Chondrocyte (in vitro differentiated cells): ENCODE data around the gene SYT13. TPM values are rescaled to one million over a fixed set of nuclear protein-coding genes. Genes with fewer than 3 reads are reported as not detected.
A peak's percentile ranks its signal among the peaks of the same experiment; 100 is the strongest.
"Not testable (repeated sequence)": the region's sequence is repeated elsewhere in the genome, so short reads cannot be mapped to it uniquely, and the experiment has no call there.

Source experiments
- DNase-seq: peaks from one replicate; pipeline ENCODE4 v3.0.0; 2021; ENCODE audit warnings: mixed read lengths, low spot score
- H3K27ac Mint-ChIP-seq: one replicate; pipeline ENCODE4 v1.8.0; 2021; ENCODE audit warnings: mild to moderate bottlenecking, moderate library complexity, mixed read lengths; ENCODE audit not compliant: unreplicated experiment
- H3K27me3 Mint-ChIP-seq: 2 replicates; pipeline ENCODE4 v1.8.0; 2021; ENCODE audit warnings: low read depth, mixed read lengths
- H3K36me3 Mint-ChIP-seq: 2 replicates; pipeline ENCODE4 v1.8.0; 2021; ENCODE audit warnings: low read depth, mixed read lengths
- H3K4me1 Mint-ChIP-seq: 2 replicates; pipeline ENCODE4 v1.8.0; 2021; ENCODE audit warnings: low read depth, mild to moderate bottlenecking, mixed read lengths
- H3K4me3 Mint-ChIP-seq: one replicate; pipeline ENCODE4 v1.8.0; 2021; ENCODE audit warnings: mild to moderate bottlenecking, moderate library complexity, mixed read lengths; ENCODE audit not compliant: unreplicated experiment
- H3K9me3 Mint-ChIP-seq: 2 replicates; pipeline ENCODE4 v1.8.0; 2021; ENCODE audit warnings: low read depth, mixed read lengths
- total RNA-seq: library from RNA; stranded (reverse); gene quantifications from 3 replicates; pipeline ENCODE4 v1.2.1, GENCODE V29; 2021
- TF ChIP-seq, protein P1 (sequence below): fragments of 200-600 bp; sonication (generic); IDR thresholded peaks from 2 replicates; pipeline ENCODE4 v1.5.0; 2021; ENCODE audit warnings: antibody characterized with exemption, mild to moderate bottlenecking, moderate library complexity

SYT13 gene
- total RNA-seq, 1 donor from 2014 or later, result 2.8 TPM

DNA sequence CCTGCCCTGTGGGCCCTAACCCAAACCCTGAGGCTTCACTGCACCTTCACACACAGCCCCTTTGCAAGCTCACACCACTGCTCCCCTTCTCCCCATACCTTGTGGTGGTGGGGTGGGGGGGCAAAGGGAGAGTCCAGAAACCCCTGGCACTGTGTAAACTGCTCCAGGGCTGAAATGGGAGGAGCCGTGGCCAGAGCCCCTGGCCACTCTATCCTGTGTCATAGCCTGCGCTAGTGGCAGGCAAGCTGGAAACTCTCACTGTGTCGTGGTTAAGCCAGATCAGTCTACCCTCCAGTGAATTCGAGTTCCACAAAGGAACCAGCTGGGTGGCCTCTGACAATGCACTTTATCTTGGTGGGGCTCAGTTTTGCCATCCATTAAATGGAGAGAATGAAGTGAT, 8.4 kb upstream of the SYT13 start:
- no peak for DNase-seq
- Mint-ChIP-seq H3K27ac (no peak overlapping the region), H3K27me3 (peaks cover 18% of the 10 kb centered on the region), H3K36me3 (no peaks in the 10 kb centered on the region), H3K4me3 (no peak overlapping the region), H3K9me3 (peaks cover 3% of the 10 kb centered on the region), H3K4me1 (peaks cover 4% of the 10 kb centered on the region)
- TF ChIP-seq, protein P1, sequence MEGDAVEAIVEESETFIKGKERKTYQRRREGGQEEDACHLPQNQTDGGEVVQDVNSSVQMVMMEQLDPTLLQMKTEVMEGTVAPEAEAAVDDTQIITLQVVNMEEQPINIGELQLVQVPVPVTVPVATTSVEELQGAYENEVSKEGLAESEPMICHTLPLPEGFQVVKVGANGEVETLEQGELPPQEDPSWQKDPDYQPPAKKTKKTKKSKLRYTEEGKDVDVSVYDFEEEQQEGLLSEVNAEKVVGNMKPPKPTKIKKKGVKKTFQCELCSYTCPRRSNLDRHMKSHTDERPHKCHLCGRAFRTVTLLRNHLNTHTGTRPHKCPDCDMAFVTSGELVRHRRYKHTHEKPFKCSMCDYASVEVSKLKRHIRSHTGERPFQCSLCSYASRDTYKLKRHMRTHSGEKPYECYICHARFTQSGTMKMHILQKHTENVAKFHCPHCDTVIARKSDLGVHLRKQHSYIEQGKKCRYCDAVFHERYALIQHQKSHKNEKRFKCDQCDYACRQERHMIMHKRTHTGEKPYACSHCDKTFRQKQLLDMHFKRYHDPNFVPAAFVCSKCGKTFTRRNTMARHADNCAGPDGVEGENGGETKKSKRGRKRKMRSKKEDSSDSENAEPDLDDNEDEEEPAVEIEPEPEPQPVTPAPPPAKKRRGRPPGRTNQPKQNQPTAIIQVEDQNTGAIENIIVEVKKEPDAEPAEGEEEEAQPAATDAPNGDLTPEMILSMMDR, result no peak

DNA sequence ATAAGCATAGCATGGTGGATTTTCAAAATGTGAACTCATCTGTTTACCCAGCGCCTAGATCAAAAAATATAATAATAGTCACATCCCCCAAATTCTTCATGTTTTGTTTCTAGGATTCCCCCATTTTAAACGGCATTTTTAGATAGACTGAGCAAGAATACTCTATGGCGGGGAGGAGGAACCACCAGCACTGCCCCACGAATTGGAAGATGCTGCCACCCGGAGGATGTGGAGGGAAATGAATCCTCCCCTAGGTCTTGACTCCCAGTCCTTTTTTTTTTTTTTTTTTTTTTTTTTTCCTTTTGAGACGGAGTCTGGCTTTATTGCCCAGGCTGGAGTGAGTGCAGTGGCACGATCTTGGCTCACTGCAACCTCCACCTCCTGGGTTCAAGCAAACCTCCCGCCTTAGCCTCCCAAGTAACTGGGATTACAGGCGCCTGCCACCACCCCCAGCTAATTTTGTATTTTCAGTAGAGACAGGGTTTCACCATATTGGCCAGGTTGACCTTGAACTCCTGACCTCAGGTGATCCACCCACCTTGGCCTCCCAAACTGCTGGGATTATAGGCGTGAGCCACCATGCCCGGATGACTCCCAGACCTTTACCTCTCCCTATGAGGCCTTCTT, 7.5 kb upstream of the SYT13 start:
- not testable (repeated sequence) for H3K36me3 Mint-ChIP-seq, DNase-seq, H3K9me3 Mint-ChIP-seq, H3K4me3 Mint-ChIP-seq, H3K27ac Mint-ChIP-seq, H3K4me1 Mint-ChIP-seq
- TF ChIP-seq, protein P1, result peak; percentile 81
- H3K27me3 Mint-ChIP-seq, result peaks cover 18% of the 10 kb centered on the region

DNA sequence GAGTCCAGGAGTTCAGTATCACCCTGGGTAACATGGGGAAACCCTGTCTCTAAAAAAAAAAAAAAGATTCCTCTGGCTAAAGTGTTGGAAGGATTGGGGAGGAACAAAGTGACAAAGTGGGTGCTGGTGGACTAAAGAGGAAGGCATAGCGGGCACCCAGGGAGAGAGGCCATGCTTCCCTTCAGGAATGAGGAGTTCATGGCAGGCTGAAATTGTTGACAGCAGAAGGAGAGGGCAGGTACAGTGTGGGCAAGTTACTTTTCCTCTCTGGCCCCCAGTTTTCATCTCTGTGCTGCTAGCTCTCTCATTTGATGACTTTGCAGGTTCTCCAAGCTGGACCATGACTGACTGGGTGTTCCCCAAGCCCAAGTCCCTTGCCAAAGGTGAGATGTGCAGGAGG, 4.4 kb upstream of the SYT13 start:
- Mint-ChIP-seq H3K4me3 (no peak overlapping the region), H3K27me3 (peaks cover 18% of the 10 kb centered on the region), H3K9me3 (peaks cover 7% of the 10 kb centered on the region), H3K27ac (no peak overlapping the region), H3K36me3 (peaks cover 3% of the 10 kb centered on the region), H3K4me1 (peaks cover 10% of the 10 kb centered on the region)
- no peak for DNase-seq
- TF ChIP-seq, protein P1, result no peak

DNA sequence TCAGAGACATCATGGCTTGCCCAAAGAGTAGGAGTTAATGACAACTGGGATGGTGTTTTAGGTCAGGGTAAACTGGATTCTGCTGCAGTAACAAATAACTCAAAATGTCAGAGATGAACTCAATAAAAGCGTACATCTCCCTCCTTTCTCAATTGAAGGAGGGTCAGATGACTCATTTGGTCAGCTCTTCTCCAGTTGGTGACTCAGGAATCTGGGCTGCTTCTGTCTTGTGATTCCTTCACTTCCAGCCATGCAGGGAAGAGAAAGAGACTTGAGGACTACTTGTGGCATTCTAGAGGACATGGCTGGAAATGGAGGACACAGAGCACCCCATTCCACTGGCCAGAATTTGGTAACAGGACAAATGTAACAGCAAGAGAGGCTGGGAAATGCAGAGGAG, 3.2 kb upstream of the SYT13 start:
- peaks cover 25% of the 10 kb centered on the region for H3K27me3 Mint-ChIP-seq
- no peak for DNase-seq
- TF ChIP-seq, protein P1, result no peak

DNA sequence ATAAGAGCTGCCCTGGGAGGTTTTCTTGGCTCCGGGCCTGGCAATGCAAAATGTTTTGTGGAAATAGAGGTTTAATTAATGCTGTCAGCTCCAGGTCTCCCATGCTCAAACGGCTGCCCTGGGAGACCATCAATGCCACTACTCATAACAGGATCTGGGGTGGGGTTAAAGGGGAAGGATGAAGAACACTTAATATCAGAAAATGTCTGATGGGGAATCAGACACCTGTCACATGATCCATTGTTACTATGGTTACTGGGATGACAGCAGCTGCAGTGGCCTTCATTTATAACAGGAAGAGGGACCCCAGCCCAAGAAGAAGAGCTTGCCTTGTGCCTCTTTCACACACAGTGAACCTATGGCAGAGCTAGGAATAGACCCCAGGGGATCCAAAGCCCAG, 2.2 kb upstream of the SYT13 start:
- Mint-ChIP-seq H3K4me3 (no peak overlapping the region), H3K36me3 (peaks cover 3% of the 10 kb centered on the region), H3K27me3 (peaks cover 25% of the 10 kb centered on the region), H3K9me3 (peaks cover 7% of the 10 kb centered on the region), H3K4me1 (peaks cover 10% of the 10 kb centered on the region), H3K27ac (no peak overlapping the region)
- TF ChIP-seq, protein P1, result no peak
- DNase-seq, result no peak

More for the DNA sequence above, 3.2 kb upstream of the SYT13 start:
- Mint-ChIP-seq H3K9me3 (peaks cover 7% of the 10 kb centered on the region), H3K4me3 (no peak overlapping the region), H3K27ac (no peak overlapping the region), H3K36me3 (peaks cover 3% of the 10 kb centered on the region), H3K4me1 (peaks cover 13% of the 10 kb centered on the region)
